PC-3 (cell line): ENCODE data around the gene TCEA3.

Experiments
- CTCF ChIP-seq: fragments of 300-600 bp; sonication (generic); conservative IDR thresholded peaks from 2 replicates; pipeline ENCODE4 v1.5.1; 2017; ENCODE audit warnings: antibody characterized with exemption, low read depth, mild to moderate bottlenecking, low read length
- EZH2 ChIP-seq: fragments of 300-600 bp; sonication (generic); IDR thresholded peaks from one replicate; pipeline ENCODE4 v1.6.1; 2017; ENCODE audit warnings: antibody characterized with exemption, mild to moderate bottlenecking, low read length; ENCODE audit not compliant: unreplicated experiment

GRCh38 chr1:23422941-23423340 is 1.6 kb downstream of the TCEA3 start:
- TF ChIP-seq CTCF (no peak), EZH2 (no peak)
